GM19463 (cell line): Measurements from ENCODE around the gene KIF5C.

Experiments
- ATAC-seq: cut with Tn5 transposase; IDR thresholded peaks from one replicate; pipeline ENCODE4 v1.9.1; 2021; ENCODE audit warnings: mild to moderate bottlenecking, moderate library complexity; ENCODE audit not compliant: unreplicated experiment

The KIF5C gene

GRCh38 chr2:148887350-148888002 is 12.4 kb downstream of the KIF5C start:
- no peak for ATAC-seq

- ATAC-seq, result no peak
These were observed 13.0 kb downstream of the KIF5C start for GRCh38 chr2:148888003-148888501.

GRCh38 chr2:148888986-148889385 is 14.0 kb downstream of the KIF5C start:
- no peak for ATAC-seq

GRCh38 chr2:148893906-148894305 is 18.9 kb downstream of the KIF5C start:
- no peak for ATAC-seq

GRCh38 chr2:148896136-148896535 is 21.1 kb downstream of the KIF5C start:
- no peak for ATAC-seq

GRCh38 chr2:148899638-148900318 is 24.8 kb downstream of the KIF5C start:
- ATAC-seq, result no peak

GRCh38 chr2:148900350-148900837 is 25.4 kb downstream of the KIF5C start:
- no peak for ATAC-seq

GRCh38 chr2:148901142-148901541 is 26.1 kb downstream of the KIF5C start:
- ATAC-seq, result no peak

- no peak for ATAC-seq
These were observed 27.8 kb downstream of the KIF5C start for GRCh38 chr2:148902798-148903197.

GRCh38 chr2:148903294-148903693 is 28.3 kb downstream of the KIF5C start:
- ATAC-seq, result no peak

- ATAC-seq, result no peak
These were observed 29.0 kb downstream of the KIF5C start for GRCh38 chr2:148903979-148904378.

GRCh38 chr2:148906124-148906523 is 31.1 kb downstream of the KIF5C start:
- ATAC-seq, result no peak

- ATAC-seq, result no peak
These were observed 32.2 kb downstream of the KIF5C start for GRCh38 chr2:148907085-148907785.

GRCh38 chr2:148909114-148909513 is 34.1 kb downstream of the KIF5C start:
- ATAC-seq, result no peak

GRCh38 chr2:148913061-148913460 is 38.0 kb downstream of the KIF5C start:
- ATAC-seq, result no peak

- no peak for ATAC-seq
These were observed 38.5 kb downstream of the KIF5C start for GRCh38 chr2:148913492-148913891.

GRCh38 chr2:148914463-148914862 is 39.4 kb downstream of the KIF5C start:
- ATAC-seq, result no peak

- ATAC-seq, result peak; percentile 84
These were observed 42.4 kb downstream of the KIF5C start for GRCh38 chr2:148917431-148917830.

GRCh38 chr2:148918554-148918953 is 43.5 kb downstream of the KIF5C start:
- no peak for ATAC-seq

GRCh38 chr2:148920559-148920958 is 45.5 kb downstream of the KIF5C start:
- ATAC-seq, result no peak

GRCh38 chr2:148922062-148922461 is 47.0 kb downstream of the KIF5C start:
- ATAC-seq, result no peak
